Psoas muscle (tissue), 8 donors: ENCODE data around the gene CAPZA2. TPM values are rescaled to one million over a fixed set of nuclear protein-coding genes. Genes with fewer than 3 reads are reported as not detected.

Experiments
- ATAC-seq, 4 donors: fragments of 200-7000 bp; cut with Tn5 transposase; one replicate each; pipeline ENCODE4 v1.9.1; 2020; ENCODE audit warnings: moderate library complexity in 3 of 4, mild to moderate bottlenecking in 2 of 4
- DNase-seq, 2 donors: peaks; one replicate each; pipeline ENCODE4 v3.0.0-alpha.2; 2020
- H3K27ac ChIP-seq: fragments of 200-600 bp; one replicate; pipeline ENCODE4 v1.8.0; 2022
- H3K27me3 ChIP-seq, 3 donors: fragments of 200-600 bp in 1 of 3; one replicate each; pipeline versions ENCODE4 v1.6.1 to v1.8.0; 2013 to 2022; ENCODE audit warnings: low read length in 2 of 3, mild to moderate bottlenecking in 2 of 3, moderate library complexity in 1 of 3; ENCODE audit not compliant: insufficient read depth in 3 of 3
- H3K36me3 ChIP-seq, 2 donors: fragments of 200-600 bp in 1 of 2; one replicate each; pipeline versions ENCODE4 v1.6.1 to v1.8.0; 2013 to 2022; ENCODE audit warnings: low read depth in 1 of 2, mild to moderate bottlenecking in 1 of 2, moderate library complexity in 1 of 2; ENCODE audit not compliant: insufficient read depth in 1 of 2
- H3K4me1 ChIP-seq: fragments of 200-600 bp; one replicate; pipeline ENCODE4 v1.8.0; 2022
- H3K4me3 ChIP-seq: fragments of 200-600 bp; one replicate; pipeline ENCODE4 v1.8.0; 2022; ENCODE audit warnings: mild to moderate bottlenecking
- H3K9me3 ChIP-seq: fragments of 200-600 bp; one replicate; pipeline ENCODE4 v1.8.0; 2022
- CTCF ChIP-seq: fragments of 200-600 bp; IDR thresholded peaks from one replicate; pipeline ENCODE4 v1.8.0; 2022; ENCODE audit warnings: antibody characterized with exemption
- WGBS, 3 donors: extraction: QIAGEN DNeasy Blood & Tissue Kit; methylation state at CpG; one replicate each; pipeline versions ENCODE4 v1.1.6 to v1.1.7; 2013; 5-methylcytosine and 5-hydroxymethylcytosine counted together
- intact Hi-C, 2 donors: fragments of 100-400 bp; cut with DNase I; formaldehyde crosslinking; loops; one replicate each; pipeline versions ENCODE4 v1.11.0 to v1.14.2; 2022
- polyA plus RNA-seq, 3 donors: library from polyadenylated mRNA; stranded (reverse); fragments of 200-250 nt; gene quantifications; one replicate each; pipeline ENCODE4 v1.2.3, GENCODE V29; 2013
- total RNA-seq, 4 donors: library from RNA; stranded (reverse); fragmentation: NEBNext Ultra II Directional in 2 of 4; extraction: Animal tissue kit (Norgen Biotek cat#: 25700) in 2 of 4; gene quantifications; one replicate each; pipeline versions ENCODE4 v1.2.1 to v1.2.4, GENCODE V29; 2021 to 2023
- donor health status: healthy with polysubstance abuse.
- donor health status: DM: no; HTN: no; CAD: no; lungs with moderate emphysema.
- donor health status: Bipolar disorder and iron deficiency.
- donor health status: healthy.
- donor health status: DM: yes; HTN: yes; CAD: no.
- donor health status: DM: no; HTN: no; CAD: no.
- donor health status: DM: no; HTN: no; CAD: no.
- donor health status: DM: yes; HTN: yes; CAD: no.

CAPZA2 gene
- total and polyA plus RNA-seq, 7 donors, result 83.0 to 271 (median 152) TPM

GRCh38 chr7:116901143-116901542, 38.8 kb downstream of the CAPZA2 start:
- no peak for TF ChIP-seq CTCF
- DNase-seq, result no peak
- ATAC-seq, result no peak
- Histone ChIP-seq H3K27me3 (no peaks in the 10 kb centered on the region), H3K4me3 (no peak overlapping the region), H3K27ac (no peak overlapping the region), H3K4me1 (peaks cover 2% of the 10 kb centered on the region), H3K9me3 (no peaks in the 10 kb centered on the region), H3K36me3 (peaks cover 6 to 54% of the 10 kb centered on the region in 2 donors)
- WGBS, 3 donors, result 97 to 100% (median 99%) methylated on average over 2 of the region's 2 CpGs
- intact Hi-C loops, result no loop called here

DNA sequence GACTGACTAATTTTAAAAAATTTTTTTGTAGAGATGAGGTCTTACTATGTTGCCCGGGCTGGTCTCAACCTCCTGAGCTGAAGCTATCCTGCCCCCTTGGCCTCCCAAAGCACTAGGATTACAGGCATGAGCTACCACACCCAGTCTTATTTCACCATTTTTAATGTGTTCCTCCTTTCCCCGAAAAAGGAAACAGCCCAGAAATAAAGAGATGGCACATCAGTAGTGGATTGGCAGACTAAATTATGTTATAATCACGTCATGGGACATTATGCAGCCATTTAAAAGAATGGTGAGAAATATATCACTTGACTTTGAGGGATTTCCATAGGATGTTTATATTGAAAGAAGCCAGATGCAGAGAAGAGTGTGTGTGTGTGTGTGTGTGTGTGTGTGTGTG, 40.5 kb downstream of the CAPZA2 start:
- Histone ChIP-seq H3K4me3 (no peak overlapping the region), H3K27ac (no peak overlapping the region), H3K4me1 (peaks cover 6% of the 10 kb centered on the region), H3K27me3 (no peaks in the 10 kb centered on the region), H3K9me3 (no peaks in the 10 kb centered on the region), H3K36me3 (peaks cover 4 to 70% of the 10 kb centered on the region in 2 donors)
- WGBS, 3 donors, result 85 to 89% (median 87%) methylated on average over 3 of the region's 3 CpGs
- no peak for DNase-seq
- intact Hi-C loops, result no loop called here
- TF ChIP-seq CTCF, result no peak
- peak in 2 of 4 donors; percentile 29 to 34 for ATAC-seq

- TF ChIP-seq CTCF, result no peak
- H3K27ac ChIP-seq, result no peak overlapping the region
- H3K27me3 ChIP-seq, result no peaks in the 10 kb centered on the region
- intact Hi-C loops, result no loop called here
- DNase-seq (no peak), ATAC-seq (no peak)
- WGBS, 3 donors, result 89 to 97% (median 96%) methylated on average over 1 of the region's 1 CpG
- peaks cover 21% of the 10 kb centered on the region for H3K4me1 ChIP-seq
- H3K9me3 ChIP-seq, result no peaks in the 10 kb centered on the region
- H3K36me3 ChIP-seq, result peaks cover 4 to 62% of the 10 kb centered on the region in 2 donors
- no peak overlapping the region for H3K4me3 ChIP-seq
These were observed 44.0 kb downstream of the CAPZA2 start for GRCh38 chr7:116906391-116906790.

GRCh38 chr7:116910383-116910782, 48.0 kb downstream of the CAPZA2 start:
- H3K27ac ChIP-seq, result peak overlapping the region; percentile 53
- no peaks in the 10 kb centered on the region for H3K27me3 ChIP-seq
- WGBS, 3 donors, result 72 to 79% (median 79%) methylated on average over 6 of the region's 6 CpGs
- H3K36me3 ChIP-seq, result peaks cover 4 to 72% of the 10 kb centered on the region in 2 donors
- ATAC-seq (peak in 3 of 4 donors; percentile 50 to 67 (median 54)), DNase-seq (no peak)
- no peaks in the 10 kb centered on the region for H3K9me3 ChIP-seq
- H3K4me3 ChIP-seq, result no peak overlapping the region
- intact Hi-C loops, result no loop called here
- no peak for TF ChIP-seq CTCF
- H3K4me1 ChIP-seq, result peaks cover 32% of the 10 kb centered on the region

- Histone ChIP-seq H3K9me3 (no peaks in the 10 kb centered on the region), H3K4me1 (peaks cover 26% of the 10 kb centered on the region), H3K27ac (peak overlapping the region; percentile 53), H3K36me3 (peaks cover 4 to 75% of the 10 kb centered on the region in 2 donors), H3K27me3 (no peaks in the 10 kb centered on the region), H3K4me3 (no peak overlapping the region)
- intact Hi-C loops, result no loop called here
- 95 to 100% (median 99%) methylated on average over 1 of the region's 1 CpG for whole genome bisulfite sequencing, 3 donors
- DNase-seq, result no peak
- no peak for TF ChIP-seq CTCF
- ATAC-seq, result no peak
These were observed 49.4 kb downstream of the CAPZA2 start for GRCh38 chr7:116911801-116912200.
